Pons (tissue), 1 donor: Measurements from ENCODE around the gene LRRC4.

Source experiments
- DNase-seq: peaks from one replicate; pipeline ENCODE4 v3.0.0-alpha.2; 2016; ENCODE audit warnings: low spot score

LRRC4 gene, protein sequence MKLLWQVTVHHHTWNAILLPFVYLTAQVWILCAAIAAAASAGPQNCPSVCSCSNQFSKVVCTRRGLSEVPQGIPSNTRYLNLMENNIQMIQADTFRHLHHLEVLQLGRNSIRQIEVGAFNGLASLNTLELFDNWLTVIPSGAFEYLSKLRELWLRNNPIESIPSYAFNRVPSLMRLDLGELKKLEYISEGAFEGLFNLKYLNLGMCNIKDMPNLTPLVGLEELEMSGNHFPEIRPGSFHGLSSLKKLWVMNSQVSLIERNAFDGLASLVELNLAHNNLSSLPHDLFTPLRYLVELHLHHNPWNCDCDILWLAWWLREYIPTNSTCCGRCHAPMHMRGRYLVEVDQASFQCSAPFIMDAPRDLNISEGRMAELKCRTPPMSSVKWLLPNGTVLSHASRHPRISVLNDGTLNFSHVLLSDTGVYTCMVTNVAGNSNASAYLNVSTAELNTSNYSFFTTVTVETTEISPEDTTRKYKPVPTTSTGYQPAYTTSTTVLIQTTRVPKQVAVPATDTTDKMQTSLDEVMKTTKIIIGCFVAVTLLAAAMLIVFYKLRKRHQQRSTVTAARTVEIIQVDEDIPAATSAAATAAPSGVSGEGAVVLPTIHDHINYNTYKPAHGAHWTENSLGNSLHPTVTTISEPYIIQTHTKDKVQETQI

GRCh38 chr7:128030654-128031611 lies at the start of gene LRRC4:
LRRC4 (minus strand) TSS chr7:128031437; CDS start chr7:128030640, 797 bp downstream.
- DNase-seq, result no peak

DNA sequence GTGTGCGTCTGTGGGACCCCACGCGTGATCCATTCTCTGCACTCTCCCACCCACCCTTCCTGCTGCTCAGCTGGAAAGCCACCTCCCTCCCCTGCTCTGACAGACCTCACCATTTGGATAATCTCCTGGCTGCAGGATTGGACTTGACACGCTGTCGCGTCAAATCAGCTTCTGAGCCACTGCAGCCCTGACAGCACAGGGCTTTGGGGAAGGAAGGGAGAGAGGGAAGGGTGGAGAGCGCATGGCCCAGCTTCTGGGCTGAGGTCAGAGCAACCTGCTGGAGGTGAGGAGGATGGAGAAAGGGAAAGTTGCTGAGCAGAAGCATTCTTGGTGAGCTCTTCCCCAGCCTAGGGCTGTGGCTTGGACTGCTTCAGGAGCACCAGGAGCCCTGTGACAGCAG lies 48.9 kb upstream of the LRRC4 start:
- no peak for DNase-seq

- no peak for DNase-seq
Measured at GRCh38 chr7:128078309-128078708, 47.1 kb upstream of the LRRC4 start.

GRCh38 chr7:128076796-128077271 lies 45.6 kb upstream of the LRRC4 start:
- no peak for DNase-seq

GRCh38 chr7:128076196-128076795 lies 45.1 kb upstream of the LRRC4 start:
- no peak for DNase-seq

DNA sequence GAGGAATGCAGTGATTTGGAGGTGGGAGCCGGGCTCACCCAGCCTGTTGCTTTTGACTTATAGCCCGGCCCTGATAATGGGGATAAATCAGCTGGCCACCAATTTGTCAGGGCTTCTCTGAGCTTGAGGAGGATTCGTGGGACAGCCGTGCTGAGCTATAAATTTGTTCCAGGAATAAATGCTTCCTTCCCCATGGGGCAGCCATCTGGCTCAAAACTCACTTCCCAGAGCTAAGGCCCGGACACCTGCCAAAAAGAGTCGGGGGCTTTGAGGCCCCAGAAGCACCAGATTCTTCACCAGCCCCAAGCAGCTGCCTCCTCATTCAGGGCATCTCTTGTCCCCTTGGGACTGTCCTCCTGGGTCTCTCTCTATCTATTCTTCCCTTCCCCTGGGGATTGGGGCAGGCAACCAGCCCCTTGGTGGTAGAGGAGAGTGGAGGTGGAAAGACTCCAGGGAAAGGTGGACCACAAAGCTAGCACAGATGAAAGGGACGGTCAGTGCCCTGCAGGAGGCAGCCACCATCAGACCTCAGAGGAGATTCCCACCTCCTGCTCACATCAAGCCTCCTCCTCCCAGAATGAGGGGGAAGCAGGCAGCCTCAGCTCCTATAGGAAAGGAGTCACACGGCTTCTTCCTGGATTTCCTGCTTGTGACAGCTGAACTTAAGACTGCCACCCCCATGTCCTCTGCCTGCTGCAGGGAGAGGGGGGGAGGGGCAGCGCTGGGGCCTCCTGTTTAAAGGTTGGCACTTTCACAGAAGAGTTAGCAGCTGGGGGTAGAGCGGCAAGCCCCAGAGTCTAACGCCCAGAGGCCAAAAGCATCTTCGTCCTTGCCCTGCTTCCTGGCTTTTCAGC lies 44.2 kb upstream of the LRRC4 start:
- no peak for DNase-seq

DNA sequence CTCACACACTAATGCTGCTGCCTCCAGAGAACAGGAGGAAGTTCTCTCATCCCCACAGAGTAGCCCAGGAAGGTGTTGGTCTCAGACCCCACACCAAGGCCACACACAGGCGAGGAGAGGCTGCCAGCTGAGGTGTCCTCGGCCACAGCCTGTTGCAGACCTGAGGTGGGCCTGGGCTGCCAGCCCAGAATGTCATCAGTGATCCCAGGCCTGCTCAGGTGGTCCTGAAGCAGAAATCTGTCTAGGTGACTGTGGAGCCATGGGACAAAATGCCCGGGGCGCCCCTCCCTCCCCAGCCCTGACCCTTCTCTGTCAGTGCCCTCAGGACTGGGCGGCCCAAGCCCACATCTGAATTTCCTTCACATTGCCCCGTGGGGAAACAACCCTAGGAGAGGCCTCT lies 43.5 kb upstream of the LRRC4 start:
- DNase-seq, result no peak

GRCh38 chr7:128074336-128074735 lies 43.1 kb upstream of the LRRC4 start:
- no peak for DNase-seq

GRCh38 chr7:128073671-128074310 lies 42.6 kb upstream of the LRRC4 start:
- DNase-seq, result no peak

GRCh38 chr7:128071801-128072200 lies 40.6 kb upstream of the LRRC4 start:
- DNase-seq, result no peak

DNA sequence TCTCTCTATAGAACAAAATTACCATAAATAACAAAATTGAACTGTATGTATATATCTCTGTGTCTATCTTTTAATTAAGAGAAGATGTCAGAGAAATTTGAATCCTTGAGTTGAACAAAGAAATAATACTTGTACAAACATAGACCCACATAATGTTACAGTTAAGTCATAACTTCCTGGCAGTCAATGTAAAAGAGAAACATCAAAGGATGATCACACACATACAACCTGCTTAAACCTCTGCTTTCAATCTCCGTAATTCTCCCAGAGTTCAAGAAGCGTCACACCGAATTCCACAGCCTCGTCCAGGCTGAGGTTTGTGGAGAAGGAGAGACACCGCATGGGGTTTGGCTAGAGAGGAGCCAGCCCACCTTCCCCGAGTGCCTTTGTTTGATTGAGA lies 40.1 kb upstream of the LRRC4 start:
- no peak for DNase-seq

DNA sequence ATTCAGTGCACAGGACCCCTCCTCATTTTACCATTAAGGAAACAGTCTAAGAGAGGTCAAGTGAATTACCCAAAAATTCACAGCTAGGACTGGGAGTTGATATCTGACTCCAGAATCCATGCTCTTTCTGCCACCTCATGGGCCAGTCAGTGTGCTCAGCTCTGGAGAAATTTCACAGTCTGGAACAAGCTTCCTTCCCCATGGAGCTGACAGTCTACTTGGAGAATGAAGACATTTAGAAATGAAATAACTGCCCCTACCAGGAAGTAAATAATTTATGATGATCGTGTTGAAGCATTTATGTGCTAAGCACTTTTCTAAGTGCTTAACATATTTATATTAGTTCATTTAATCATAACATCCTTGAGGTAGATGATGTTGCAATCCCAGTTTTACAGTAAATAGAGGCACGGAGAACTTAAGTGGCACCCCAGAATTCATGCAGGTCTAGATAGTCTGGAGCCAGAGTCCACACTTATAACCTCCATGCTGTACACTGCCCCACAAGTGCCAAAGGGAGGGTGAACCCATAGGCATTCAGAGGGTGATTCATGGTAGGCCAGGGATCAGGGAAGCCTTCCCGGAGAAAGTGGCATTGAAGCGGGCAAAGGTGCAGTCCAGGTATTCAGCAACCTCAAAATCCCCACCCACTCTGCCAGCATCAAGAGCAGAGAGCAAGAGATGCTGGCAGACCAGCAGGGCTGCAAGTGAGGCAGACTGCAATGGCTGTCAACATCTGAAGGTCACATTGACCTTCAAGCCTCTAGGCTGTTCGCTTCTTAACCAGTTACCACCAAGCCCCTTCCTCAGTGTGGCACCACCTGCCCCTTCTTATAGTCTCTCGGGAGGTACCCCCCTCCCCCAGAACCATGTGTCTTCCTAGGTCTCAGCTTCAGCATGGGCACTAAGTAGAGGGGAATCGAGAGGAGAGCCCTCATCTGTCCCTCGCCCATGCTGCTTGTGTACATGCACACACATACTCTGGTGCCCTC lies 38.4 kb upstream of the LRRC4 start:
- no peak for DNase-seq

DNA sequence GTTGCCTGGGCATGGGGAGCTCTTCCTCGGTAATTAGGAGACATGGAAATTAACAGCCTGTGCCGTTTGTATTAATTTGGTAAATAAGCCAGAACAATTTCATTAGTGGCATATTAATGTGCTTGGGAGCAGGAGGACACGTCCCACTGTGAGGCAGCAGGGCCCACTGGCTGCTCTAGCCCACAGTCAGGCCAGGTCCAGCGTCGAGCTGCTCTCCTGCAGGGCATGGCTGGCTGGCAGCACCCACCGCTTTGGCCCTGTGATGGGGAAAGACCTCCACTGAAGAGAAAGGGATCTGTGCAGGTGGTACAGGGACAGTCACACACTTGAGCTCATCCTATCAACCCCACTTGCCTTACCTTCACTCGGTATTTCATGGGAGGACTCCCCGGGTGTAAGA lies 37.5 kb upstream of the LRRC4 start:
- DNase-seq, result no peak

DNA sequence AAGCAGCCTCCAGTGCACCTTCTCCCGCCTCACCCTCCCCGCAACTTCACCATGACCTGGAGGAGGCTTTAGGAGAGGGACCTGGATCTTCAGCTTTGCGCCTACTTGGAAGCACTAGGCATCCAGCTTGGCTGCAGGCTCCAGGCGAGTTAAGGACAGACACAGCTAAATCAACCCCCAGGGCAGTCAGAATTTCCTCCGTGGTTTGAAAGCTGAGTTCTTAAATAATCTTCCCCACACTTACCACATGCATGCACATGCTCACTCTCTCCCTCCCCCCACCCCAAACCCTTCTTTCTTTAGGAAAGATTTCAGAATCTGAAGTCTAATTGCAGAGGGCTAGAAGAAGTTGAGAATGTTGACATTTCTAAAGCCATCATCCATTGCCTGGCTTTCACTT lies 36.7 kb upstream of the LRRC4 start:
- no peak for DNase-seq

GRCh38 chr7:128066858-128067257 lies 35.6 kb upstream of the LRRC4 start:
- DNase-seq, result no peak

GRCh38 chr7:128066395-128066794 lies 35.2 kb upstream of the LRRC4 start:
- no peak for DNase-seq

GRCh38 chr7:128065872-128066271 lies 34.6 kb upstream of the LRRC4 start:
- DNase-seq, result no peak

DNA sequence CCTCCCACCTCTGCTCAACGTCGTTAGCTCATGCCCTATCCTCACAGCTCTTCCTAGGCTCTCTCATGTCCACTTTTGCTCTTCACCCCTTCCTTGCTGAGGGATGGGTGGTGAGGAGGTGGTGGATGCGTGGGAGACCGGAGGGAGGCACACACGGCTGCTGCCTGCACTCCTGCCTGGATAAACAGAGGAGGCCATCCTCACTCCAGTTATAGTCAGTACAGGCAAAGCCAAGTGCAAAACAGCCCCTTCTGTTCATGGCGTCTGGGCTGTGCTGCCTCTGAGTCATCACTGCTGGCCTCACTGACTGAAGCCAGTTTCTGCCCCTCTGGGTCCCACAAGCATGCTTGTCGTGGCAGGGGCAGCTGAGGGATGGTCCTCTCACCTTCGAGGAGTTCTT lies 31.9 kb upstream of the LRRC4 start:
- DNase-seq, result no peak

DNA sequence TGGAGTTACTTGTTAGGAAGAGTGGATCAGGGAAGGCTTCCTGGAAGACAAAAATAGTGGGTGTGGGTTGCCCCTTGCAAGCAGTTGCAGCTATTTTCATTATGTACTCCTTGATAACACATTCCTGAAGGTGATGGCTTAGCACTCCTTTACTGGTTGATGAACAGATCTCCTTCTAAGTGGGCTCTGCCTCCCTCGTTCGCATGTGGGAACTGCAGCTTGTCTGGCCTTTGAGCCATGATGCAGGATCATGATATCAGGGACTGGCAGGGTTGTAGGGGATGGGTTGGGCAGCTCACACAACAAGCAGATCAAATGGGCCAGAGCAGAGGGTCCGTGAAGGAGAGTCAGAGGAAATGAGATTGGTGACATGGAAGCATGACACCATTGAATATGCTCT lies 28.8 kb upstream of the LRRC4 start:
- no peak for DNase-seq
